Astrocyte of the spinal cord (primary cell): ENCODE results near the gene IL2RA.

ENCODE experiments used
- DNase-seq: peaks from one replicate; pipeline ENCODE4 v3.0.0; 2011; ENCODE audit warnings: low read depth, low spot score
- H3K4me3 ChIP-seq: 2 replicates; pipeline ENCODE4 v1.5.1; 2011; ENCODE audit warnings: low read depth, mild to moderate bottlenecking, low read length, moderate library complexity
- CTCF ChIP-seq: IDR thresholded peaks from 2 replicates; pipeline ENCODE4 v1.5.1; 2012; ENCODE audit warnings: low read depth, mild to moderate bottlenecking, low read length, inconsistent platforms
- in situ Hi-C: cut with HindIII; loops from 2 replicates; pipeline ENCODE4 v1.10.0; 2017; ENCODE audit warnings: low sequenced_read_pairs

Gene IL2RA

DNA sequence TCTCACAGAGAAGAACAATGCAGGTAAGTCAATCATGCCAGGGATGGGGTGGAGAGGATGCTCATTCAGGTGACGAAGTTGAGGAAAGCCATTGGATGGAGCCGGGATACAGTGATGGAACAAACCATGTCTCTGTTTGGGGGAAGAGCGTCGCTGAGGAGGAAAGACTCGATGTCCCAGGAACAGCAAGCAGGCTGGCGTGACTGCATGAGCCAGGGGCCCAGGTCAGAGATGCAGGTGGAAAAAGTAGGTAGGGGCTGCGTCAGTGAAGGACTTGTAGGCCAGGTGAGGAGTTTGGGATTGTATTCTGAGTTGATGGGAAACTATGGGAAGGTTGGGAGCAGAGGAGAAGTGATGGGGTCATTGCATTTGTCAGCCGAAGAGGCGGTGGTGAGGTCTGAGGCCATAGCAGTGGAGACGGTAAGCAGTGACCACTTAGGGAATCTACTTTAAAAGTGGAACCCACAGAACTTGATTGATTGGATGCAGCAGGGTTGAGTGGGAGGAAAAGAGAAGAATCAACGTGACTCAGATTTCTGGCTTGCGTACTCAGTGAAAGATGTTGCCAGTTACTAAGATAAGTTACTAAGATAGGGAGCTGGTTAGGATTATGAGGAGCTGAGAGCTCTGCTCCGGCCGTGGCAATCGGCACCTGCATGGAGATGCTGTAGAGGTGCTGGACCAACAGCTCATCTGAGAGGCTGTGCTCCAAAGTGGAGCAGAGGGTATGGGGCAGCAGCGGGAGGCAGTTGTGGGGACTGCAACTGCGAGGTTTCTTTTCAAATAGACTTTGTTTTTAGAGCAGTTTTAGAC lies 12.5 kb upstream of the IL2RA start:
- TF ChIP-seq CTCF, result no peak
- no peak overlapping the region for H3K4me3 ChIP-seq
- in situ Hi-C loops, result no loop called here
- peak; percentile 5 for DNase-seq

- DNase-seq, result no peak
- no peak for TF ChIP-seq CTCF
- in situ Hi-C loops, result no loop called here
- H3K4me3 ChIP-seq, result no peak overlapping the region
These were observed 10.2 kb upstream of the IL2RA start for GRCh38 chr10:6072215-6072934.

DNA sequence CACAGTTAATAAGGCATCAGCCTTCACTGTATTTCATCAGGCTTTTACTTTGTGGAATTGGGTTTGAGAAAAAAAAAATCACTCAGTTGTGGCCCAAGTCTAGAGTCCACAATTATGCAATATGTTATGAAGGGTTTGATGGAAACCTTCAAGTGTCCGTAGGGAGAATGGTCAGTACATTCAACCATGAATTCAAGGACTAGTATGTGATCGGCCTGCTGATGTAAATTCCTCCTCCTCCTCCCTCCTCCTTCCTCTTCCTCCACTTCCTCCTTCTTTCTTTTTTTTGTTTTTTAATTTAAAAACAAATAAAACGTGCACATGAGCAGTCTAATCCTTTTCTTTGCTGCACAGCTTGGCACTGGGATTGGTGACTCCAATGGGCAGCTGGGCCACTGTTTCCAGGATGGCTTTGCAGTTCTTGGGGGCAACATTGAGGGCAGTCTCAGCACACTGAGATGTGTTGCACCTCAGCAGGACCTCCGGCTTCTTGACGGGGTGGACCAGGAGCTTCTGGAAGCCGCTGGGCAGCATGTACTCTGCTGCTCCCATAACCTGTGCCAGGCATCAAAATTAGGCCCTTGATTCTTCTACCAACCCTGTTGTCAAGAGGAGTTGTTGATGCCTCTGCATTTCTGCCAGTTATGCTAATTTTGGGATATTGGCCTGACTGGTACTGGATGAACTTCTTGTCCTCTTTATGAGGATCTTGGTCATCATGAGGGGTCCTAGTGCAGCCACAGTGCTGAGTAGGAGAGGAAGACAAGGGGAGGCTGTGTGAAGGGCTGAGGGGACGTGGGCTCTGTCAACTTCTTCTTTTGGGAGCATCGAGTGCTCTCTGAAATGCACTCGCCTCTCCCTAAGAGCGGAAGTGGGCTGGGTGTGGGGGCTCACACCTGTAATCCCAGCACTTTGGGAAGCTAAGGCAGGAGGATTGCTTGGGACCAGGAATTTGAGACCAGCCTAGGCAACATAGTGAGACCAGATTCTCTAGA lies 9.3 kb upstream of the IL2RA start:
- no peak for TF ChIP-seq CTCF
- no peak overlapping the region for H3K4me3 ChIP-seq
- in situ Hi-C loops, result no loop called here
- DNase-seq, result no peak

DNA sequence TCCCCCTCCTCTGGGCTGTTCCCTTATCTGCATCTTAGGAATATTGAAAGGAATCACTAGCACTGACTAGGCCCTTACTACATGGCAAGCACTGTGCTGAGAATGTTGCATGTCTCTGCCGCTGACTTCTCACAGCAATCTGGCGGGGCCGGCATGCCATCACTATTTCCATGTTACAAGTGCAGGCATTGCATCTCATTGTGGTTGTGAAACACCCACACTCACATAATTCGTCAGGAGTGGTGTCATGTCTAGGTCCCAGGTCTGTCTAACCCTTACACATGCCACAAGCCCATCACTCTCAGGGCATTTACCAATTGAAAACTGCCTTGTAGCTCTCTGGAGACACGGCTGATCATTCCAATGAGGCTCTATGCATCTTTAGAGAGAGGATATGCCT lies 8.5 kb upstream of the IL2RA start:
- no peak for DNase-seq
- in situ Hi-C loops, result no loop called here
- no peak overlapping the region for H3K4me3 ChIP-seq
- TF ChIP-seq CTCF, result no peak

DNA sequence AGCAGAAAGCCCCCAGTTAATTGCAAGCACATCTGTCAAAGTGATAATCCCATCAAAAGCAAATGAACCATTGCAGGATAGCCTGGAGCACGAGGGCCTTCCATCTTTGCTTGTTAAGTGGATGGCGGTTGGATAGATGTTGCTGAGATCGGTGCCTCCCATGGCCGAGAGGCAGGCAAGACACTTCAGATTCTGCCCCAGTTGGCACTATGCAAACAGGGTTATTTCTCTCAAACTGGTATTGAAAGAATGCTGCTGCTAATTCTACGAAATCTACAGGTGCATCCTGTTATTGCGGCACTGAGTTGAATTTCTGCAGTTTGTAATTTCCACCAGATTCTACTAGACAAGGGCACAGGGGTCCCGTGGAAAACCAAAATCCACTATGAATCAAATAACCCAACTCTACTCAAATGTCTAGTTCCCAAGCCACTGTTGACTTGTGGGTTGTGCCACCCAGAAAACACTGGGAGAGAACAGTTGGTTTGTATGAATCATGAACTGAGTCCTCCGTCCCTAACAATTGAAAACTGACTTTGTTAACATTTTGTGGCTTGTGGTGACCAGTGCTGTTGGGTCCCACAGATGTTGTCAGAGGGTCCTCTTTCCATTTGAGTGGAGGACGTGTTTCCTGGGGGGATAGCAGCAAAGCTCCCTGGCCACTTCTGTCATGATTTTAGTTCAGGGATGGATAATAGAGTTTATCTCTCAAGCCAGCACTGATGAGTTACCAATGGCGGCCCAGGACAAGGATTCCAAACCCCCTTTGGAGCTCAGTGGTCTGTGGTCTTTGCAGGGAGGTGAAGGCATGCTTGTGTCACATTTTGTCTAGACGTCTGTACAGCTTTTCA lies 7.1 kb upstream of the IL2RA start:
- TF ChIP-seq CTCF, result no peak
- no peak for DNase-seq
- in situ Hi-C loops, result no loop called here
- H3K4me3 ChIP-seq, result no peak overlapping the region
